Measurements from ENCODE around the gene RALGPS1. TPM values are rescaled to one million over a fixed set of nuclear protein-coding genes. Genes with fewer than 3 reads are reported as not detected.

Gene RALGPS1
- total RNA-seq, 2 experiments from 2014 or later = 1.9 to 2.2 TPM

DNA sequence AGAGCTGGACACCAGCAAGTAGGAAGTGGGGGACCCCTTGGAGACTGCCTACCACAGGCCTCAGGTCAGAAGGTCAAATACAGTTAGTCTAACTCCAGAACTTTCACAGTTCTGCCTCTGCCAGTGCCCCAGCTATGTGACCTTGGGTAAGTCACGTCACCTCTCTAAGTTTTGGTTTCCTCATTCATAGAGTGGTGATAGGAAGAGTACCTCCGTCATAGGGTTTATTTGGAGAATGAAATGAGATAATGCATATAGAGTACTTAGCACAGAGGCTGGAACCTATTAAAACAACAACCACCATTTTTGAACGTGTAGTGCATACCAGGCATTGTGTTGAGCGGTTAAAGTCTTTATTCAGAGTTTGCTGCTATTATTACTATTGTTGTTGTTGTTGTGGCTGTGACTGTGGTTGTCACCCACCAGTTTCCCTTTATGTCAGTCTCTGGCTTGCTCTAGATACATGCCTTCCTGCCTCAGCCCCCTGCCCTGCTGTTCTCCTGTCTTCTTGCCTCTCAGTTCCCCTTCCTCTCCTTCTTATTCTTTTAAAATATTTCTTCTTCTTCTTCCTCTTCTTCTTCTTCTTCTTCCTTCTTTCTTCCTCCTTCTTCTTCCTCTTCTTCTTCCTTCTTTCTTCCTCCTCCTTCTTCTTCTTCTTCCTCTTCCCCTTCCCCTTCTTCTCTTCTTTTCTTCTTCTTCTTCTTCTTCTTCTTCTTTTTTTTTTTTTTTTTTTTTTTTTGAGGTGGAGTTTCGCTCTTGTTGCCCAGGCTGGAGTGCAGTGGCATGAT is 67.8 kb downstream of the RALGPS1 start:
- intact Hi-C loops (cut with micrococcal nuclease) = no loop called here
- TF ChIP-seq, protein P1, sequence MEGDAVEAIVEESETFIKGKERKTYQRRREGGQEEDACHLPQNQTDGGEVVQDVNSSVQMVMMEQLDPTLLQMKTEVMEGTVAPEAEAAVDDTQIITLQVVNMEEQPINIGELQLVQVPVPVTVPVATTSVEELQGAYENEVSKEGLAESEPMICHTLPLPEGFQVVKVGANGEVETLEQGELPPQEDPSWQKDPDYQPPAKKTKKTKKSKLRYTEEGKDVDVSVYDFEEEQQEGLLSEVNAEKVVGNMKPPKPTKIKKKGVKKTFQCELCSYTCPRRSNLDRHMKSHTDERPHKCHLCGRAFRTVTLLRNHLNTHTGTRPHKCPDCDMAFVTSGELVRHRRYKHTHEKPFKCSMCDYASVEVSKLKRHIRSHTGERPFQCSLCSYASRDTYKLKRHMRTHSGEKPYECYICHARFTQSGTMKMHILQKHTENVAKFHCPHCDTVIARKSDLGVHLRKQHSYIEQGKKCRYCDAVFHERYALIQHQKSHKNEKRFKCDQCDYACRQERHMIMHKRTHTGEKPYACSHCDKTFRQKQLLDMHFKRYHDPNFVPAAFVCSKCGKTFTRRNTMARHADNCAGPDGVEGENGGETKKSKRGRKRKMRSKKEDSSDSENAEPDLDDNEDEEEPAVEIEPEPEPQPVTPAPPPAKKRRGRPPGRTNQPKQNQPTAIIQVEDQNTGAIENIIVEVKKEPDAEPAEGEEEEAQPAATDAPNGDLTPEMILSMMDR (IDR thresholded peaks at IDR 0.05) = no peak

DNA sequence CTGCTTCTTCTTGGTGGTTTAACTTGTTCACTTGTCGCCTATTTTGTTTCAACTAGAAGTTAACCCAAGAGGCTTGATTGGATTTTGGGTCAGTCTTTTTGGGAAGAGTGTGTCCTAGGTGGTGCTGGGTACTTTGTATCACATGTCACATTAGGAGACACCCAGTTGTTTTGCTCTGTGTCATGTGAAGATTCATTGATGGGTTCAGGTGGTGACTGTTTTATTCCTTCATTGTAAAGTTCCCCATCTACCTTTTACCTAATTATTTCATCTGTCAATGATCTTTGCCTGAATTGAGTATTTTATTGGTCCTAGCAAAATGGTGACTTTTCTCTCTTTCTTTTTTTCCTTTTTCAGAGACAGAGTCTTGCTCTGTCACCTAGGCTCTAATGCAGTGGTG is 69.2 kb downstream of the RALGPS1 start:
- TF ChIP-seq, protein P1 (IDR thresholded peaks at IDR 0.05) = no peak
- Mint-ChIP-seq H3K9me3 (peaks cover 5% of the 10 kb centered on the region), H3K27ac (no peak overlapping the region), H3K4me1 (ENCODE audit: low read depth) (peaks cover 42% of the 10 kb centered on the region), H3K27me3 (peaks cover 60% of the 10 kb centered on the region), H3K4me3 (no peak overlapping the region), H3K36me3 (ENCODE audit: low read depth) (peaks cover 5% of the 10 kb centered on the region)
- POLR2A ChIA-PET = interaction anchor here (1.0 kb wide), 1 partner anchor 16 kb away, joined by 3 read pairs; no protein-coding TSS in a partner anchor
- CTCF ChIA-PET = interaction anchor here (1.1 kb wide), 1 partner anchor 43 kb away, joined by 3 read pairs; no protein-coding TSS in a partner anchor
- intact Hi-C loops (cut with micrococcal nuclease) = no loop called here
- ATAC-seq (no peak), DNase-seq (no peak)

More for the DNA sequence above, 67.8 kb downstream of the RALGPS1 start:
- ChIA-PET CTCF (no interaction called here), POLR2A (no interaction called here)
- Mint-ChIP-seq H3K36me3 (ENCODE audit: low read depth) (peaks cover 5% of the 10 kb centered on the region), H3K4me3 (no peak overlapping the region), H3K9me3 (peaks cover 5% of the 10 kb centered on the region), H3K27ac (no peak overlapping the region), H3K27me3 (peaks cover 49% of the 10 kb centered on the region), H3K4me1 (ENCODE audit: low read depth) (peaks cover 34% of the 10 kb centered on the region)
- ATAC-seq (peak; percentile 9), DNase-seq (peak; percentile 55)

DNA sequence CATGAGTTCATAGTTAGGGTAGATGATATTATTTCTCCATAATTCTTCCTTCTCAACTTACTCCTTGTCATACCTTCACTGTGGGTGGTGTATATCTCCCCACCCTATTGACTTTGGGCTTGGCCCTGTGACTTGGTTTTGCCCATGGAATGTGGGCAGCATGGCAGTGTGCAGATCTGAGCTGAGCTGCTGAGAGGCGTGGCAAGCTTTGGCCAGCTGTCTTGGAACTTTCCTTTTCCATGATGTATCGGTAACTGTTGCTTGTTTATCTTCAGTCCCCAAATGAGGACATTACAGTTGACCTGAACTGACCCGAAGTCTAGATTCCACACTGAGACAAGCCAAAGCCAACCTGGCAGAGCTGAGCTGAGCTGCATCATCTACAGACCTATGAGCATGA is 70.4 kb downstream of the RALGPS1 start:
- Mint-ChIP-seq H3K36me3 (ENCODE audit: low read depth) (peaks cover 5% of the 10 kb centered on the region), H3K4me1 (ENCODE audit: low read depth) (peaks cover 42% of the 10 kb centered on the region), H3K27ac (no peak overlapping the region), H3K4me3 (no peak overlapping the region), H3K9me3 (peaks cover 5% of the 10 kb centered on the region), H3K27me3 (peaks cover 64% of the 10 kb centered on the region)
- intact Hi-C loops (cut with micrococcal nuclease) = no loop called here
- ChIA-PET POLR2A (interaction anchor here (0.6 kb wide), 1 partner anchor 15 kb away, joined by 3 read pairs; no protein-coding TSS in a partner anchor), CTCF (interaction anchor here (1.1 to 1.3 kb wide), 2 partner anchors 9 to 44 kb away, joined by 3 read pairs; no protein-coding TSS in a partner anchor)
- TF ChIP-seq, protein P1 (IDR thresholded peaks at IDR 0.05) = no peak
- DNase-seq (no peak), ATAC-seq (no peak)

DNA sequence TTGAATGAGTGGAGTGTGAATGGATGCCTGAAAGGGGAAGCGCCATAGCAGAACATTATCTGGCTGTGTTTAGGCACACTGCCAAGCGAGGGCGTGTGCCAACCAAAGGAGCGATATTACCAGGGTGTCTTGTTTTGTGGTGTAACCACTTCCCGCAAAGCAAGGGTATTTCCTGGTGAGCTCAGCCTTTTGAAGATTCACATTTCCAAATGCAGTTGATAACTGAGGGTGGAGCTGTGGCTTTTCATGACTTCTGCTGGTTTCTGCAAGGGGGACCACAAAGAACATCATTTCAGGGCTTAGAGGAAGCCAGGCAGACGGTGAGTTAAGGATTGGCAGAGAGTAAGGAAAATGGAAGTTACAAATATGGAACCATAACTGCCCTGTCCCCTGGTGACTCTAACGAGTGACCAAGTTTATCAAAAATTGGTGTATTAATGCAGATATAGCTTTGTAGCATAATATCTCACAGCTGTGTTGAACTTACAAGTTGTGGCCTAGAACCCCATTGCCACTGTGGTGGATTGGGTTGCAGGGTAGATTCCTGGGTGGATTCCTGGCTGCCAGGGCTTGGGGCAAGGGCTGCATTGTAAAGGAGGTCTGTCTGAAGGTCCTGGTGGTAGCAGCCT is 71.4 kb downstream of the RALGPS1 start:
- CTCF ChIA-PET = interaction anchor here (1.0 to 1.6 kb wide), 5 partner anchors 10 to 45 kb away, joined by 3 to 17 read pairs (median 4); no protein-coding TSS in a partner anchor
- intact Hi-C loops (cut with micrococcal nuclease) = loop anchor here (1.0 kb wide), 1 partner anchor 19 kb away; no protein-coding TSS in a partner anchor
- TF ChIP-seq, protein P1 (IDR thresholded peaks at IDR 0.05) = no peak
- DNase-seq = peak; percentile 91
- Mint-ChIP-seq H3K4me1 (ENCODE audit: low read depth) (peaks cover 42% of the 10 kb centered on the region), H3K4me3 (peak overlapping the region; percentile 19), H3K9me3 (peaks cover 5% of the 10 kb centered on the region), H3K27me3 (peaks cover 72% of the 10 kb centered on the region), H3K36me3 (ENCODE audit: low read depth) (peaks cover 5% of the 10 kb centered on the region), H3K27ac (peak overlapping the region; percentile 80)
- POLR2A ChIA-PET = interaction anchor here (1.1 to 1.3 kb wide), 2 partner anchors 10 to 19 kb away, joined by 4 to 5 read pairs; no protein-coding TSS in a partner anchor
- ATAC-seq = peak; percentile 68
